HG02759 (cell line): ENCODE data around the gene SORBS2.
"Not testable (repeated sequence)": the region's sequence is repeated elsewhere in the genome, so short reads cannot be mapped to it uniquely, and the experiment has no call there.

Experiments used
- ATAC-seq: cut with Tn5 transposase; IDR thresholded peaks from one replicate; pipeline ENCODE4 v1.9.1; 2021; ENCODE audit warnings: mild to moderate bottlenecking, moderate library complexity; ENCODE audit not compliant: unreplicated experiment

The SORBS2 gene

DNA sequence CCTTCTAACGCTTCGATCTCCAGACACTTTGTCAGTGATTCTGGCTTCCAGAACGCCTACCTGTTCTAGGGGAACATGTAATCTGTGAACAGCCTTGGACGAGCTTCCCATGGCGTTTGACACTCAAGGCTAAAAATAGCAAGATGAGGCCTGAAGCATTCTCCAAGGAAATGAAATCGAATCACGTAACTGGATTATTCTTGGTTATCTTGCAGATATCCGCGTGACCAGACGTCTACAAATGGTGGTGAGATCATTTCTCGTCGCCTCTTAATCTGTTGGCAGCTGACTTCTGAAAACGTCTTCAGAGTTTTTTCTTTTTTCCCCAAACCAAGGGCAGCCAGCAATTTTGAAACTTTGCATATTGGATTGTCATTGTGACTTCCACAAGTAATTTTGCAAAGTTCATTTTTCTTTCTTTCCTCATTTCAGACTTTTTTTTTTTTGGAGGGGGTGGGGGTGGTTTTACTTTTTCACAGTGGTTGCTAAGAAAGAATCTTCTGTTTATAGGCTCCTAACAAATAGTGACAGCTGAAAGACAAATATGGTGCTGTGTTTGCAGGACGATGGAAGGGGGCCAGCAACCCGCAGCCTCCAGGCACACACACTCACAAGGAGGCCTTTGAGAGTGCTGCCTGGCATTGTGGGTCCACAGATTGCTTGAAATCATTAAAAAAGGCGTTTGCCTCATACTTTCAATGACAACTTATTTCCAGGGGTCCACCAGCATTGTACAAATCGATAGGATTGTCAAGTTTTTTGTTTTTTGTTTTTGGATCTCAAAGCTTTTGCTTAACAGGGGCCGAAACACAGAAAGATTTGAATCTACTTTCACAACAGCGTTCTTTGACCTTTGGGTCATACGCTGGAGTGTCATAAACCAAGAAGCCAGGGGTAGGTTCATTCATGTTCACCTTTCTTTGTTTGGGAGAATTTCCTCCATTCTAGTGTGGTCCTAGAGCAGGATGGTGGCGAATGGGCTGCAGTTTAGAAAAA, 244.3 kb downstream of the SORBS2 start:
- ATAC-seq = no peak

DNA sequence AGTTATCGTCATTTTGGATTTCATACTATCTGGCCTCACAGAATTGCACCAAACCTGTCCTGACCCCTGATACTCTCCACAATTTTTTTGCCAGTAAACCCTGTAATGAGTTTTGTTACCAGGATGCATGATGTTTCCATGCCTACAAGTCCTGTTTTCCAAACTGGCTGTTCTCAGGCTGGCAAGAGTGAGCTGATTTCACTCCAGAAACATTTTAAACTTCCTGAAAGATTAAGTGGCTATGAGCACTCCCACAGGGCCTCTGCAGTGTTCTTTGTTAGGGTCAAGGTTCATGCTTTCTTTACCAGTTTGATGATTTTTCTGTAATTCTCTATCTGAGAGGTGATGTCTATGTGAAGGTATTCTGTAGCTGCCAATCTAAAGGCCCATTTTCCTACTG, 245.0 kb downstream of the SORBS2 start:
- ATAC-seq = no peak

GRCh38 chr4:185566425-185566824, 245.6 kb downstream of the SORBS2 start:
- ATAC-seq = no peak

DNA sequence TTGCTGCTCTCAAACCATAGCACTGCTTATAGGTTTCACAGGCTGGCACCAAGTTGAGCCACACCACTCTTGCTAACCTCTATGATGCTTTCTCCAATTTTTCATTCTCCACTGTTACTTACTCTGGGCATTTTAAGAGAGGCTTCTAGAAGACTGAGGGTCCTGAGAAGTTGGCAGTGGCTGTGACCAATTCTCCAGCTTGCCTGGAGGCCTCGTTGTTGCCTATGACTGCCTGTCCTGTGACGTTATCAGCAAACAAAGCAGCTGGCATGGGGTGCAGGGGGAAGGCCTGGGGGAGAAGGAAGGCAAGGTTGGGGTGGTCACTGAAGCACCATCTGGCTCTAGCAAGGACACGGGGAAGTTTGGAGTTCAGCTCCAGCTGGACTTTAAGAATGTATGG, 246.3 kb downstream of the SORBS2 start:
- ATAC-seq = no peak

- no peak for ATAC-seq
These were observed 247.6 kb downstream of the SORBS2 start for GRCh38 chr4:185564349-185564748.

DNA sequence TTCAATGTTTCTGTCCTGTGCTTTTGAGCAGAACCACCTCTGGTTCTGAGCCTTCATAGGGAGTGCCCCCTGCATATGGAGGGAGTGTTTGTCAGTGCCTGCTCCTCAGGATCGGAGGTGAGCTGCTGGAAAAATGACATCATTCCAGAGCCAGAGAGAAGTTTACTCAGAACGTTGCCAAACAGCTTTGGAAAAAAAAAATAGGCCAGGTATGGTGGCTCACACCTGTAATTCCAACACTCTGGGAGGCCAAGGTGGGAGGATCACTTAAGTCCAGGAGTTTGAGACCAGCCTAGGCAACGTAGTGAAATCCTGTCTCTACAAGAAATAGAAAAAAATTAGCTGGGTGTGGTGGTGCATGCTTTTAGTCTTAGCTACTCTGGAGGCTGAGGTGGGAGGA, 249.5 kb downstream of the SORBS2 start:
- no peak for ATAC-seq

GRCh38 chr4:185560316-185560715, 251.7 kb downstream of the SORBS2 start:
- no peak for ATAC-seq

- ATAC-seq = no peak
These were observed 252.1 kb downstream of the SORBS2 start for GRCh38 chr4:185559915-185560281.

- ATAC-seq = not testable (repeated sequence)
These were observed 252.6 kb downstream of the SORBS2 start for GRCh38 chr4:185559251-185559914.

DNA sequence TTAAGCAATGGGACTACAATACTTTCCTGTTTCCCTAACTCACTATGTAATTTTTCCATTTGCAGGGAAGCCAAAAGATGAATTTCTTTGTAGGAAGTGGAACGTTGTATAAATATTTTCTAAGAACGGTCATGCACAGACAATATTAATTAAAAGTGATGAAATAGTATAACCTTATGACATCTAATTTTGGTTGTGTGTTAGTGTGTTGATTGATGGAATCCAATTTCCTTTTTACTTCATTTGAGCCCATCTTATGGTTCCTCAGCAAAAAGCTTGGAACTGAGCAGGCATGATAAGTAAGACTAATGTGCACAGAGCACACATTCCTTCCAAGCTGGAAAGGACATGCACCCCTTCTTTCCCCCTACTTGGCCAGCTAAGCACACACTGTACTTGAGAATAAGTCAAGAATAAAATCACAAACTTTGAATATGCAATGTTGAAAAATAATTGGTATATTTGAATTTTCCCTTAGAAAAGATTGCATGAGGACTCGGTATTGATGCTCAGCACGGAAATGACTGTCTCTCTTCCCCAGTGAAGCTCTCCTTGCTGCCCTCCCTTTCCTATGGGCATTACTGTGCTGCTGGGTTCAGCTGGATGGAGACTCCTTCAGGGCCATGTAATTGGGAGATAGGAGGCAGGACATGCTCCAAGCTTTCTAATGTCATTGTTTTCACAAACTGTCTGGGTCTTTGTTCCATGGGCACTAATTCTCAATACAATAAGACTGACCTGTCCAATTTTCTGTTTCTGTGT, 257.4 kb downstream of the SORBS2 start:
- no peak for ATAC-seq

DNA sequence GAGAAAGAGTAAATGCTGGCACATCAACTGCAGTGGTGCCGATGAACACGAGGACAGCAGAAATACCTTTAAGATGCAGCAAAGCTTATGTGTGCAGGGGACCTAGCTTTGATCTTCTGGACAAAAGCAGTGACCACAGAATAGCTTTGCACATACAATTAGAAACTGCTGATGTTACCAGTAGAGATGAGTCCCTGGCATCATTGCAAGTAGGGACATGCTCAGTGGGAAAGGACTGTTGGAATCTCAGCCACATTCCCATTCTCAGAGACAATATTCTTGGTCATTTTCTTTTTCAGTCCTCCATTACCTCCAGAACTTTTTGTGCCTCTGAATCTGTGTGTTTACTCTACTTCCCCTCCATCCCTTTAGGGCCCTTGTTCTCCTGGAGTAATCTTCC, 259.7 kb downstream of the SORBS2 start:
- ATAC-seq = no peak

DNA sequence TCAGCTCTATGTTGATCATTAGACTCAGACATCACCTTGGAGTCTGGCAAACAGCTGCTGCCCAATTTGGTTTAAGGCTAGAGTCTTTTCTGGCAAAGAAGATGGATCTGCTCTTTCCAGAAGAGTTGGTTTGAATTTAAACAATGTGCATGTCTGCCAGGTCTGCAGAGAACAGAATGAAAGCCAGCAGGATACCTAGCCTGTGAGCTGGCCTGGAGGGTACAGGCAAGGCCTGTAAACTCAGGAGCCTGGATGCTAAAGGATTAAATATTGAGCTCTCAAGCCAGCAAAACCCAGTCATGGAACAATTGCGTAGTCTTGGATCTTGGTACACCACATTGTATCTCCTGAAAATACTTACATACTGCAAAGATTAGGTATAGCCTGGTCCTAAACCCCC, 261.1 kb downstream of the SORBS2 start:
- no peak for ATAC-seq

GRCh38 chr4:185549095-185549639, 262.8 kb downstream of the SORBS2 start:
- ATAC-seq = no peak

GRCh38 chr4:185548587-185548986, 263.4 kb downstream of the SORBS2 start:
- ATAC-seq = no peak

- no peak for ATAC-seq
These were observed 265.7 kb downstream of the SORBS2 start for GRCh38 chr4:185546335-185546734.

GRCh38 chr4:185542626-185543315, 269.2 kb downstream of the SORBS2 start:
- ATAC-seq = no peak

GRCh38 chr4:185541251-185541727, 270.7 kb downstream of the SORBS2 start:
- ATAC-seq = no peak

DNA sequence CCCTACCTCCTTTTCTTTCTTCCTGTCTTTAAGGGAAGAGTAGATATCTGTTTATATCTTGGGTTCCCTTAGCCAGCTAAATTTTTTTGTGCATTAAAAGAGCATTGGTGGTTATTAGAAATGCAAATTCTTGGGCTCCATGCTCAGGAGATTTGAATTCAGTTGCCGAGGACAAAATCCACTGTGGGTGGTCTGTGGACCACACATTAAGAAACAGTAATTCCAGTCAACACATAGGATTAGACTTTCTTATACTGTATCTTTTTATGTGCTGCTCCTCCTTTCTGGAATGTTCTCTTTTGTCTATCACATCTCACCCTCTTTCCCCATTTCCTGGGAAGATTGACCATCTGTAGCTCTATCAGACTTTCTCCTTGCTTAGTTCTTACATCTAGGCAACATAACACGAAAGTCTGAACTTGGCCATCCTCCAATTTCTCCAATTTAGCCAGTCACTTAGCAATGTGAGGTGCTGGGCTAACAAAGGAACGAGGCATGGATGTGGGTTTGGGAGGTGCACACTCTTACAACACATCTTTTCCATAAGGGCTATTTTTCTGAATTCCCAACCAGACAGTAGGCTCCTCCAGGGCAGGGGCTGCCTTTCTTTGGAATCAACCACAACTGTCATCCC, 271.4 kb downstream of the SORBS2 start:
- no peak for ATAC-seq

DNA sequence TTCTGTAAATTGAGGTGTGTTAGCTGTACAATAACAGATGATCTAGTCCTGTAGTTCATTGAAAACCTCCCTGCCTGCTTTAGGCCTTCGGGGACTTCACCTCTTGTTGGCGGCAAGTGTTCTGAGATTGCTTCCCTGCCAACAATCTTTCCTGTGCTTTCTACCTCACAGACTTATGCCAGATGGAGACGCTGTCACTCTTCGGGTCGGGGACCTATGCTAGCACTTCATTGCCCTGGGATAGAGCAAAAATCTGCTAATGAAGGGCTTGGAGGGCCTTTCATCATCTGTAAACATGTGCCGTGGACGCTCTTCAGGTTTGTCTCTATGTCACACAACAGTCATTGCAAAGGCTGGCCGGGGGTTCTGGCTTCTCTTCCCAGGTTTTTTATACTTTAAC, 272.0 kb downstream of the SORBS2 start:
- no peak for ATAC-seq

- ATAC-seq = no peak
These were observed 273.2 kb downstream of the SORBS2 start for GRCh38 chr4:185538806-185539205.
